Central memory CD4-positive, alpha-beta T cell (primary cell): ENCODE data around the gene RAB30.

ENCODE experiments used
- DNase-seq: peaks from one replicate; pipeline ENCODE4 v3.0.0; 2022

The RAB30 gene

DNA sequence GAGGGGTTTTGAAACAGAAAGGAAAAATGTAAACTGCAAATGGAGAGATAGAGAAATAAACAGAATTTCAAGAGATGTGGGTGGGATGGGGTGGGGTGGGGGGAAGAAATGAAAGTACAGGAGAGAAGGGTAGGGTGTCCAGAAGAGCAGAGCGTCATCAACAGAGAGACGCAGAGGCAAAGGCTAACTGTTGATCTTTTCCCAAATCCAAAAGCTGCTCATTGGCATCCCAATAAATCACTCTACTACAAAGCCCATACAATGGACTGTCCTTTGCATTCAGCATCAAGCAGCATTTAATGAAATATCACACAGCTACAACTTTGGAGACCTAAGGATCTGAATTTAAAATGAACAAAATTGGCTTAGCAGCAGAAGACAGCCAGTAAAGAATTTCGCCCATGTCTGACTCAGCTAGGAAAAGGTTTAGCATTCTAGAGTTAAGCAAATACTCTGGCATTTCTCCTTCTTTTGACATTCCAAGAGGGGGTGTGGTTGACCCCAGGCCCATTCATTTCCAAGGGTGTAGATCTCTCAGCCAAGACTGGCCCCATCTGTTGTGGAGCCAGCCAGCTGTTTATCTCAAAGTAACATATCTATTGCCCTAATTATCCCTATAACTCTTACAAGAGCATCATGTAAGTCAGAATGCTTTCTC is 1.5 kb downstream of the RAB30 start:
- no peak for DNase-seq

DNA sequence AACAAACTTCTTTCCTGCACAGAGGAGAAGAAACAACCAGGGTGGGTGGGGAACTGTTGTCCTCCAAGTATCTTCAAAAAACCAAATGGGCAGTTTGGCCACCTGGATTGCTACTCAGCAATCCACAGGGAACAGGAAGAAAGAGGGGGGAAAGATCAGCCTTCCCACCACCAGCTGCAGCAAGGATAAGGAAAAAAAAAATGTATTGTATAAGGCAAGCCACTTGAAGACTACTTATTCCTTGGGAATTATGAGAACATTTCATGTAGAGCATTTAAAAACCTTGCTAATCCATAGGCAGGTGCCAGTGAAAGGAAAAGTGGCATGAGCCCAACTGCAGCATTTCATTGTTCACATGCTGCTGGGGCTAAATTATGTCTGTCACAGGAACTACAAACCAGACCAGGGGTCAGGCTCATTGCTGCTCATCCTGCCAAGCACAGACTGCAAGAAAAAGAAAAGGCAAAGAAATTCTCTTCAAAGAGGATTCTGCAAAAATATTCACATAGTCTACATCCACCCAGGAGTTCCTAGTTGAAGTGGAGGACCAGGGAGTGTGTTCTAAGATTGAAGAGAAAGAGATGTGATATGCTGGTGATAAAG is 2.2 kb downstream of the RAB30 start:
- no peak for DNase-seq

DNA sequence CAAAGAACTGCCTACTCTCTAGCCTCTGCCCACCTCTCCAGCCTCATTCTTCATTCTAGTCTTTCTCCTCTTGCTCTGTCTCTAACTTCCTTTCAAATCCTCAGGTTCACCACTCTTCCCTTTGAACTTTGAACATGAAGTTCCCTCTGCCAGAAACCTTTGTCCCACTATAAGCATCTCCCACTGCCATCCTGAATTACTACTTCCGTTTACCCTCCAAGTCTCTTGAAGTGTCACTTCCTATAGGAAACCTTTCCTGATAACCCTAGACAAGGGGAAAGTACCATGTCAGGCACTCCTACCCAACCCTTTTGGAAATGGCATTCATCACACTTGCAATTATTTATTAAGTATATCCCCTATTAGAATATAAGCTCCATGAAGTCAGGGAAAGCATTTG is 3.1 kb downstream of the RAB30 start:
- no peak for DNase-seq

DNA sequence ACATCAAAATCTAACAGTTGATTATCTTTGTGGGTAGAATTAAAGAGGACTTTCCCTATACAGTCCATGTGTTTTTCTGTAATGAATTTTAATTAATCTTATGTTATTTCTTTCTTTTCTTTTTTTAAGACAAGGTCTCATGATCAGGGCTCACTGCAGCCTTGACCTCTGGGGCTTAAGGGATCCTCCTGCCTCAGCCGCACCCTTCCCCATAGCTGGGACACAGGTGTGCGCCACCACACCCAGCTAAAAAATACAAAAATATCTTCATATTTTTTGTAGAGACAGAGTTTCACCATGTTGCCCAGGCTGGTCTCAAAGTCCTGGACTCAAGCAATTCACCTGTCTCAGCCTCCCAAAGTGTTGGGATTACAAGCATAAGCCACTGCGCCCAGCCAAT is 7.7 kb downstream of the RAB30 start:
- DNase-seq: no peak

DNA sequence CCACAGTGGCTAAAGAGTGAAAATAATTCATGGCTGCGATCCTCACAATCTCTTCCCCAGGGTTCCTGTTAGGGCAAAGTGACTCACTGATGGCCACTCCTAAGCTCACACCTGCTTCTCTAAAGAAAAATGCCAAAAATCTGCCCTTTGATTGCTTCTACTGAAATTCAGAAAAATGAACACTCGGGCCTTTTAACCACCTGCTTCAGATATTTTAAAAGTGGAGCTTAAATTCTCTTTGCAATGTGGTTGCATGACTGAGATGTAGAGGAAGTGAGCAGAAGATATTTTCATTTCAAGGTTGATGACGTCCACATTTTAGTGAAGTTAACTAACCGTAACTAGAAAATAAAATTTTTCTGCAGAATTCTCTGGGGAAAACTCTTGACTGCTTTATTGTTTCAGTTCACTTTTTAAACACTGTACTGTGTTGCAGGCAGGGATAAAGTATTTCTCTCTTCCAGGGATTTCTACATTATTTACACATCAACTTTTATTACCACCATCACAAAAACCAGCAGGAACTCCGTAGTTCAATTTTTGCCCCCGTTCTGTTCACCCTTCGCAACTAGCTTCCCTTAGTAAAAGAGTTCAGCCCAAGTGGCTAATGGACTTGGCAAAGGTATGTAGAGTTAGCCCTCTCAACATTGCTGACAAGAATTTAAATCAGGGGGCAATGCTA is 8.5 kb downstream of the RAB30 start:
- DNase-seq: peak; percentile 33

DNA sequence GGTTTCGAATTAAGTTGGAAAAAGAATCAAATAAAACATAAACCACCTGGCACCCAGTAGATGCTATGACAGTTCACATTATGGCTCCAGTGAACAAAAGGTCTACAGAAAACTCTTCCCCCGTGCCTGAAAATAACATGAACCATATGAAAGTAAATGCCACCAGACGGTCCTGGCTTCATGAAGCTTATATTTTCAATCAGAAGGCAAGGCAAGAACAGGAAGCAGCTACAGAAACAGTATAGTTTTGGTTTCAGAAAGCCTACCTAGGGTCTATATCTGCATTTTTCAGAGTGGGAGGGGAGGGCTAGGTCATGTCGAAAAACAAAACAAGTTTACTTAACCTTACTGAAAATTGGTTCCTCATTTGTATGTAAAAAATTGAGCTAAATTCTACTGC is 9.8 kb downstream of the RAB30 start:
- no peak for DNase-seq

DNA sequence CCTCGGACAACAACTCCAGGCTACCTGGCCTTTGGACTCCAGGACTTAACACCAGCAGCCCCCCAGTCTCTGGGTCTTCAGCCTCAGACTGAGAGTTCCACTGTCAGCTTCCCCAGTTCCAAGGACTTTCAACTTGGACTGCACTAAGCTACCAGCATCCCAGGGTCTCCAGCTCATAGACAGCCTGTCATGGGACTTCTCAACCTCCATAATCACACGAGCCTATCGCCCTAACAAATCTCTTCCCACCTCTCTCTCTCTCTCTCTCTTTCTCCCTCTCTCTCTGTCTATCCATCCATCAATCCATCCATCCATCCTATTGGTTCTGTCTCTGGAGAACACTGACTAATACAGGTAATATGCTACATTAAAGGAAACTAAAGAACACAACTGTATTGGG is 10.7 kb downstream of the RAB30 start:
- no peak for DNase-seq

DNA sequence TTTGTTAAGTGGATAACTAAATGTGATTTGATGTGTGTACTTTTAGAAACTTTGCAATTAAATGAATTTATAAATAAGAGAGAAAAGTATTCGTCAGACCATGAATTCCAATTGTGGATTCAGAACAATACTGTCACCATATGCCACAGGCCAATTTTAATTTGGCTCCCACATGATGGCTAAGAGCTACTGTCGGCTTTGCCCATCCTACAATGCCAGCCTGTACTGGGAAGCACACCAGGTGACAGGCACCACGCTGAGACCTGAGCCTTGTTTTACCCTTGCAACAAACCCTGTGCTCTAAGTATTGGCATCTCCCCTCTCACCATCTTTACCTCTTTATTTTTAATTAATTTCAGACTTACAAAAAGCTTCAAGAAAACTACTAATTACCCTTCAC is 14.0 kb downstream of the RAB30 start:
- DNase-seq: no peak

DNA sequence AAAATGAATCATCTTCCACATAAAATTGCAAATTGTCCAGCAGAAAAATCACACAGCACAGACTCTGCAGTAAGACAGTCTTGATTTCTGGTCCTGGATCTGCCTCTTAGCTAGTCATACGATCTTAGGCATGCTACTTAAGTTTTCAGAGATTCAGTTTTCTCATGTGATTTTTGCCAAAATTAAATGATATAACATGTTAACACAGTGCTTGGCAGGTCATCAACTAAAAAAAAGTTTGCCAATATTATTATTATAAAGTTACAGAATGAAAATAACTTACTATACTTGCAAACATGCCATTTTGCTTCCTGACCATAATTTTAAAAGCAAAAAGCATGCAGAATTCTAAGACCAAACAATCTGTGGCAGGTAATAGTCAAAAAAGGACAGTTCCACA is 15.1 kb downstream of the RAB30 start:
- no peak for DNase-seq

DNA sequence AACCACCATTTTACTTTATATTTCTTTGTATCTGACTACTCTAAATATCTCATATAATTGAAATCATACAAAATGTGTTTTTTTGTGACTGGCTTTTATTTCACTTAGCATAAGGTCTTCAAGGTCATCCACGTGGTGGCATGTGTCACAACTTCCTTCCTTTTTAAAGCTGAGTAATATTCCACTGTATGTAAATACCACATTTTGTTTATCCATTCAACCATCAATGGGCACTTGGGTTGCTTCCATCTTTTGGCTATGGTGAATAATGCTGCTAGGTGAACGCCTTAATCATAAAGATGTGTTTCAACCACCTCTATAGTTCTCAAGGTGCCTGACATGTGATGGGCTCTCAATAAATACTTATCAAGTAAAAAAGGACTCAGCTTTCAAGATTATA is 15.5 kb downstream of the RAB30 start:
- no peak for DNase-seq

DNA sequence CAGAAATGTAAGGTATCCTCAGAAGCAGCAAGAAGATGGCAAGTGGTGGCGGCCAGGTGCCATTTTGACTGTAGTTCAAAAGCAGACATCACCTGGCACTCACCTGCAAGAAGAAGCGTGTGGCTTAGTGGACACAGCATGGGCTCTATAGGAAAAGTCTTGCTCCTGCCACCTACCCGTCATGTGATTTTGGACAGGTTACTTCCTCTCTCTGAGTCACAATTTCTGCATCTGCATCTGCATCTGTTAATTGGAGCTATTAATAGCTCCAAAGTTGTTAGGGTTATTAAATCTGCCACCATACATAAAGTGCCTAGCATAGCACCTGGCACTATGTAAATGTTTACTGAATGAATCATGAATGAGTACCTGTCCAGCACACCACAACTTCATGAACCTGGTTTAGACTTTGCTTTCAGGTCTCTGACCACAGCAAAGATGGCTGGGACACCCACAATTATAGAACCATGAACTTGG is 16.8 kb downstream of the RAB30 start:
- no peak for DNase-seq

DNA sequence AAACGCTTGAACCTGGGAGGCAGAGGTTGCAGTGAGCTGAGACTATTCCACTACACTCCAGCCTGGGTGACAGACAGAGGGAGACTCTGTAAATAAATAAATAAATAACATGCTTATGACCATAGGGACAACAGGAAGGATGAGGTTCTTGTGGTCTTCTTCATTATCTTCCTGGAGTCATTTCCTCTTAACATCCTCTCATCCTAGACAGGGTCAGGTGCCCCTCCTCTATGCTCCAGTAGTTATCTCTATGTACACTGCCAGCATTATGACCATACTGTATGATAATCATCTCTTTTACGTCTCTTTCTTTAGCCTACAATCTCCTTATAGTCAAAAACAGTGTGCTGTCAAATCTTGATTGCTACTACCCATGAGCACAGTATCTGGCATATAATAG is 17.7 kb downstream of the RAB30 start:
- DNase-seq: no peak

DNA sequence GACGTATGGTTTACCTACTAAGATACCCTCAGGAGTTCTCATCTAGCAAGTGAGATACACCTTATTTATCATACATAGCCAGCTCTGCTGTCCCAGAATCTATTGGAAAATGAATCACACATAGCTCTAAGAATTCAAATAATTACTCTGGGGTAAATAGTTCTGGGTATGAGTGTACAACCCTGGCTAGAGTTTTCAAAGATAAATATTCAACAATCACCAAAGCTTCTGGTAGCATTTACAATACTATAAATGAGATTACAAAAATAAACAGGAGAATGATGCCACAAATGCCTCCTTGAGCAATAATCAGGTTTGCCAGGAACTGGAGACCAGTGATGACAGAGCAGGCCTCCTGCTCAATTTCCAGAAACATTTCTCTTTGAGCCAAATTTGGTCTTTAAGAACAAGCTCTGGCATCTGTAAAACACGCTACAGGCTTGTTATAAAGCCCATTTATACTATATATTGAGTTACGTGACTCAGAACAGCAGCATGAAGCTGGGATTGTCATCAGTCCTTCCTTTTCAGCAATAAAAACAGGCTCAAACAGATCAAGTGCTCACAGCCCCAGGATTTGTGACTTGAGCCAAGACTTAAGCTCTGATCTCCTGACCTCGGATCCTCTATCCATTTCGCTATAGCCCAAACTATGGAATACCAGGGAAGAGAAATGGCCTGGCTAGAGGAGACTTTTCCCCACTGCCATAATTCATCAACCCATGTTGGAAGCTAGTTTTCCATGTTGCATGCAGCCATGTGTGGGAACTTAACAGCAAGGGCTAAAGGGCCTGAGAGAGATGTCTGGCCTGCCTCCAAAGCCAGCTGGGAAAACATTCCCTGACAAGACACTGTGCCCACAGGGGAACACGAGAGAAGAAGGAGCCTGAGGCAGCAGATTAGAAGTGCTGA is 19.7 kb downstream of the RAB30 start:
- no peak for DNase-seq

DNA sequence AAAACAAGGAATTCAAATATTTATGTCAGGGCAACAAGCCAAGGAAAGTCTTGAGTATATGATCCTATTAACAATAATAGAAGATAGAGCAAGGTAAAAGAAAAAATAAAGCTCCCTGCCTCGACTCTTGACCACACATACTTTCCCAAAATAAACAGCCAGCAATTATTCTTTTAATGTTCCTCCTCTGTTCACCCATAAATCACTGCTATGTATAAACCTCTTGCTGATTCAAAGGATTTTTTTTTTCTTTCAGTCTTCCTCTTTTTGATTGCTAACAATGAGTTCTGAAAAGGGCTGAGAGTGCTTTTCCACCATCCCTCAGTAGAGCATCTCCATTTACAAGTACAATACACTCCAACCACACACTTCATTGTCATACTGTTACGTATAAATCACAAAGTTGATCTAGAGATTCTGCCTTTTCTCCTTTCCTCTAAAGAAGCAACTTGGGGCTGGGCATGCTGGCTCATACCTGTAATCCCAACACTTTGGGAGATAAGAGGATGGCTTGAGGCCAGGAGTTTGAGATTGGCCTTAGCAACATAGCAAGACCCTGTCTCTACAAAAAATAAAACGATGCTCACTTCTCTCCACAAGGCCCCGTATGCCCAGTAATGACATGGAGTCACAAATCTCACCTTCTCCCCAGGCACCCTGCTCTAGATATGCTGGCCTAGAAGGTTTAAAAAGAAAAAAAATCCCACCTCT is 24.0 kb downstream of the RAB30 start:
- no peak for DNase-seq

DNA sequence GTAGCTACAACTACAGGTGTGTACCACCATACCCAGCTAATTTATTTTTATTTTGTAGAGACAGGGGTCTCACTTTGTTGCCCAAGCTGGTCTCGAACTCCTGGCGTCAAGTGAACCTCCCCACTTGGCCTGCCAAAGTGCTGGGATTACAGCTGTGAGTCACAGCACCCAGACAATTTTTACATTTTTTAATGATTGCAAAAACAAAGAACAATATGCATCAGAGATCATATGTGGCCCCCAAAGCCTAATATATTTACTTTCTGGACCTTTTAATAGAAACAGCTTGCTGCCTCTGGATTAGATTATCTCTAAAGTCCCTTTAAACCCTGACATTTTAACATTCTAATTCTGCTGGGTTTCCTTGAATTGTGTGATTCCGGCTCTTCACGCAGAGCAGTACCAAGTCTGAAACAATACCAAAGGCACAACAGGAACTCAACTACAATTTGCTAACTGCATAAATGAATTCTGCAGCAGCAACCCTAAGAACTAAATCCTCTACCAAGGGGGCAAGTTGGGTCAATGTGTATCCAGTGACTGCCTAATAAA is 25.0 kb downstream of the RAB30 start:
- DNase-seq: no peak

DNA sequence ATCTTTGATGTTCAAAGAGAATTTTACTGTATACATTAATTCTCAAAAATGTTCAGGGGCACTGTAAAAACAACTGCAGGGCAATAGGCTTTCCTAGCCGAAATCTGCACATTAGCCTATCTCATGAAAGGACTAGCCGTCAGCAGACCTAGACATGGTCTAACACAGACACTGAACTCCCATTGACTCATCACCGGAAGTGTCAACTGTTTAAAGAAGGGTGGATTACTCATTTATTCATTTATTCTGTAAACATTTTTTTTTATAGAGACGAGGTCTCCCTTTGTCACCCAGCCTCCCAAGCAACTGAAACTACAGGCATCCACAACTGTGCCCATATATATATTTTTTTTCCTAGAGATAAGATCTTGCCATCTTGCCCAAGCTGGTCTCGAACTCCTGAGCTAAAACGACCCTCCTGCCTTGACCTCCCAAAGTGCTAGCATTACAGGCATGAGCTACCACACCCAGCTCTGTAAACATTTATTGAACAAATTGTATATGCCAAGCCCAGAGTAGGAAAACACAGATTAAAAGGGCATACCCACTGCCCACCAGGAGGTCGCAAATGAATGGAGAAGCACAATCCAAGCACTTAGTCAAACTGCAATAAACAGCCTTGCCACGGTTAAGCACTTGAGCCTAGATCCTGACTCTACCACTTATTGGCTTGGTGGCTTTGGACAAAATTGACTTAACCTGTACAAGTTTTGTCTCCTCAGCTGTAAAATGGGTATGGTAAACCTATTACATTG is 26.6 kb downstream of the RAB30 start:
- DNase-seq: no peak

DNA sequence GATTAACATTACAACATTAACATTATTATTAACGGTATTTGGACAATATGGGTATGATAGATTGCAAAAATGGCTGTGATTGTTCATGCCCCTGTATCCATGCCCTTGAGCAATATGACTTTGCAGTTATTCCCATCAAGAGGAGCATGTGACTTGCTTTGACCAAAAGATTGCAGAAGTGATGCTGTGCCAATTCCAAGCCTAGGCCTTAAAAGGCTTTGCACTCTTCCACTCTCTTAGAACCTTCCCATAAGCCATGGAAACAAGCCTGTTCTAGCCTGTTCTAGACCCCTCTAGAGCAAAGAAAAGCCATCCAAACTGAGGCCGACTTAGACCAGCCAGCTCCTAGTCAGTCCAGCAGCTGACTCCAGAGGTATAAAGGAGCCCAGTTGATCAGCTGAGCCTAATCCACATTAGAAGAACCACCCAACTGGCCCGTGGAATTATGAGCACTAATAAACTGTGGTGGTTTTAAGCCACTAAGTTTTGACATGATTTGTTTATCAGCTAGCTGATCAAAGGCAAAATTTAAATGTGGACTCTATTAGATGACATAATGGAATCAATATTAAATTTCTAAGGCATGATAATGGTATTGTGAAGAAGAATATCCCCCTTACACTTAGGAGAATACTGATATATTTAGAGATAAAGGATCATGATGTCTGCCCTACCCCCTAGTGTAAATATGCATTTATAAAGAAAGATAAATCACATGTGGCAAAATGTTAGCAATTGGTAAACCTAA is 28.6 kb downstream of the RAB30 start:
- DNase-seq: no peak

DNA sequence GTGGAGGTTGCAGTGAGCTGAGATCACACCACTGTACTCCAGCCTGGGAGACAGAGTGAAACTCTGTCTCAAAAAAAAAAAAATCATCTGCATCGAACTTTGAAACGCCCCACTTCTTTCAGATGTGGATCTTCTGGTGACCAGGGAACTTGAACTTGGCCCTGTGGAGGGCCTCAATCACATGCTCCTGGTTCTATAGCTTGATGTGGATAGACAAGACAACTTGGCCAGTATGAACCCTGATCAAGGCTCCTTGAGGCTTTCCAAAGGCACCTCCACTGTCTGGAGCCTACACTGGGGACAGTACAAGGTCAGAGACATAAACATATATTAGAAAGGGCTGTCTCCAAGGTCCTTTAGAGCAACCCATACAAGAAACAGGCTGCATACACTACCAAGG is 30.6 kb downstream of the RAB30 start:
- no peak for DNase-seq

DNA sequence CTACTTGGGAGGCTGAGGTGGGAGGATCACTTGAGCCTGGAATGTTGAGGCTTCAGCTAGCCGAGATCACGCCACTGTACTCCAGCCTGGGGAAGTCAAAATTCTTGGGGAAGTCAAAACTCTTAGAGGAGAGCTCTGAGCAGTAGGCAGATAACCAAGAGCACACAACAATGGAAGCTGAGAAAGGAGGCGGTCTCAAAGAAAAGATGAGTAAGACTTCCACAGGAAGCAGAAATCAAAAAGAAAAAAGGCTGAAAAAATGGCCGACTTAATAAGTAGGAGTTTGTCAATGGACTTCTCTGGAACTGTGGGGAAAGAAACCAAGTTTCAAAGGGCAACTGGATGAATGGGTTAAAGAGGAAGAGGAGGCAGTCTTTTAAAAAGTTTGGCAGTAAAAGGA is 32.1 kb downstream of the RAB30 start:
- DNase-seq: no peak

DNA sequence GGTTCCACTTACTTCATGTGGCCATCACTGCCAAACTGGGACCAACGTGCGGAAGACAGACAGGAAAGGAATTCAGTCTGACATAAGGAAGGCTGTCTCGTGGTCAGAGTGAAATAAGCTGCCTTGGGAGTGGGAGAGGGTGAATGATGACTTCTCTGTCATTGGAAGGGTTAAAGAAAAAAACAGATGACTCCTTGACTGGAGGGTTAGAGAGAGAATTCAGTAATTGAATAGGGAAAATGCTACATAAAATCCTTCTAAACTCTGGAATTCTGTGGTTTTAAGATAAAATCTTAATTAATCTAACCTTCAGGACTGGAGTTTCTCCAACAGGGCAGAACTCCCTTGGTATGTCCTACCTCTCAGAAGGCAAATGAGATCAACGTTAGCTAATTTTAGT is 33.8 kb downstream of the RAB30 start:
- no peak for DNase-seq

DNA sequence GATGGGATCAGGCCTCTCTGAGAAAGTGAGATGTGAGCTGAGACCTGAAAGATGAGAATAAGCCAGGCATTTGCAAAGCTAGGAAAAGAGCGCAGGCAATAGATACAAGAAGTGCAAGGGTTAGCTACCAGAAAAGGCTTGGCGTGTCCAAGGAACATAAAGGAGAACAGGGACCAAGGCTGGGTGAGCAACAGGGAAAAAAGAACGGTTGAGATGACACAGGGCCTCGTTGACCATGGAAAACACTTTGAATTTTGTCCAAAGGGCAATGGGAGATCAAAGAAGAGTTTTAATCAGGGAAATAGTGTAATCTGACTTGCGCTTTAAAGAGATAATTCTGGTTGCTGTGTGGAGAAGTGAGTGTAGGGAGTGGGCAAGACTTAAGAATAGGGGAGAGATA is 35.0 kb downstream of the RAB30 start:
- no peak for DNase-seq
